Fibroblast of skin of left quadriceps (primary cell): ENCODE results near the gene VSTM4.

Source experiments
- DNase-seq, 2 experiments: peaks; one replicate each; pipeline ENCODE4 v3.0.0-alpha.2; 2013; ENCODE audit warnings: low read depth in 2 of 2

VSTM4 gene

GRCh38 chr10:49070701-49071100 lies 44.6 kb downstream of the VSTM4 start:
- DNase-seq: no peak

DNA sequence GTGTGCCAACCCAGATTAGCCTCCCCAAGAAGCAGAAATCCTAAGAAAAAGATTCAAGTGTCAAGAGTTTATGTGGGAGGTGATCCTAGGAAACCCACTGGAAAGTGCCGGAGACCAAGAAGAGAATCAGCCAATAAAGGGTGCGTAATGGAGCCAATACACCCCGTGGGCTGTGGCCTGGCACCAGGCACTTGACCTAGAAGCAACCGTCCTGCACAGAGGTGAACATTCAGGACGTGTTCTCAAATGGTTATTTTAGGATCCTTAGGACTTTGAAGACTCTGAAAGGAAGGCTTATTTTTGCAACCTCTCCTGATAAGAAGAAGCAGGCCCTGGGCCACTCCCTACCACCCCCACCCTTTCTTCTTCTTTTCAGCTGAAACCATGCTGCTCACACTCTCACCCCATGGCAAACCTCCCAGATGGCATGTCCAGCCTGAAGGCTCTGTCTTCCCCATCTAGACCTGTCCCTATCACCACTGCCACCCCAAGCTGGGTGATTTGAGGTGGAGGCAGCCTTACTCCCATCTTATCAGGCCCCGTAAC lies 46.6 kb downstream of the VSTM4 start:
- DNase-seq: no peak

DNA sequence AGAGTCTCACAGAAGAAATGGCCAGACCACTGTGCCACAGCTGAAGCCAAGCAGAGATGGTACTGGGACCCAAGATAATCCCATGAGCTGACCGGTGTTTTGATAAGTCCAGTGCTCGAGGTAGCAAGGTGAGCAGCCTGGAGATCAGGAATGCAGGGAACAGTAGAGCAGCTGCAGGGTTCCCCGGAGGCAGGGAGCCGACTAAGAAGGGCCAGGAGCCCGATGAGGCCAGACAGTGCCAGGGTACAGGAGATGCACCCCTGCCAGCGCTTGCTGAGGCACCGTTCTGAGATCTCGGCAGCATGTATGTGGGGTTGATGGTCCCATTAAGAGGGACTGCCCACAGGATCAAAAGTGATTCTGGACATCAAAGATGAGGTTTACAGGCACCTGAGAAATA lies 47.1 kb downstream of the VSTM4 start:
- DNase-seq: no peak

GRCh38 chr10:49066944-49067730 lies 48.2 kb downstream of the VSTM4 start:
- no peak for DNase-seq

GRCh38 chr10:49062229-49062628 lies 53.1 kb downstream of the VSTM4 start:
- no peak for DNase-seq

DNA sequence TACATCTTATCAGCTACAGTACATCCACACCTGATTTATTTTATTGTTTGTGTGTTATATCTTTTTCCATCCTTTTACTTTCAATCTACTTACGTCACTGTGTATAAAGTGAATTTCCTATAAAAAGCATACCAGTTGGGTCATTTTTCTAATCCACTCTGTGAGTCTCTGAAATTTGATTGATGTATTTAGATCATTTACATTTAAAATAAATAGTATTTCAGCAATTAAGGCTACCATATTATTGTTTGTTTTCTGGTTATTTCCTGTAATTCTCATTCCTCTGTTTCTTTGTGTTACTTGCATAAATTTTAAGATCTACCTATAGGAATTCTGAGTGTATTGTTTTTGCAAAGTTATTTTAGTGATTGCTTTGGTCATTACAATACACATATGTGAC lies 53.7 kb downstream of the VSTM4 start:
- no peak for DNase-seq

DNA sequence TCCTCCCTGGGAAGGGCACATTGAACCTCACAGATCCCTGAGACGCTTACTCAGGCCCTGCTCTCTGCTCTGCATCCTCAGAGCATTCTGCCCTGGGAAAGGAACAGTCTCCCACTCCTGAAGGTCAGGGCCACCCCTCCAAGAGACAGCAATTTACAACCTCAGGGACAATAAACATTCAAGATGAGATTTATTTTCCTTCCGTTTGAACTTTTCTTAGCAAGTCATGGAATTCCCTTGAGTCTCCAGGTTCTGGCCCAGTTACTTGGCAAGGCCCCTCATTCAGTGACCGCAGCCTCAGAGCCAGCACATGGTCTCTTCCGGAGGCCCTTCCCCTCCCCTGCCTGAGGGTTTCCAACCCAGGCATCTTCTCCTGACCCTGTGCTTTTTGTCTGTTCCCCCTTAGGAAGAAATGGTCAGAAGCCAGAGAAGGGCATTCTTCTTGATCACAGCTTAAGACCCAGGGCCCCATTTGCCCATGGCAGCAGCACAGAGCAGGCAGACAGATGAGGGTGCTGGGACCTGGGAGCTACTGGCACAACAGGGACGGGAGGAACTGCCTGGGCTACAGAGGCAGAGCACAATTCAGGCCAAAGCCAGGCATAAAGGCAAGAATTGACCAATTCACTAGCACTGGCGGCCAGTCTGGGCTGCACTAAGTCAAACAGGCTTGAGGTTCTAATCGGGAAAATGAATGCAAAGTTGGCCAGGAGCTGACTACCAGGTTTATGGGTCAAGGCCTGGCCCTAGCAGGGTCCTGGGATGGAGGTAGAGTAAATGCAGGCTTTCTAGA lies 56.7 kb downstream of the VSTM4 start:
- no peak for DNase-seq

DNA sequence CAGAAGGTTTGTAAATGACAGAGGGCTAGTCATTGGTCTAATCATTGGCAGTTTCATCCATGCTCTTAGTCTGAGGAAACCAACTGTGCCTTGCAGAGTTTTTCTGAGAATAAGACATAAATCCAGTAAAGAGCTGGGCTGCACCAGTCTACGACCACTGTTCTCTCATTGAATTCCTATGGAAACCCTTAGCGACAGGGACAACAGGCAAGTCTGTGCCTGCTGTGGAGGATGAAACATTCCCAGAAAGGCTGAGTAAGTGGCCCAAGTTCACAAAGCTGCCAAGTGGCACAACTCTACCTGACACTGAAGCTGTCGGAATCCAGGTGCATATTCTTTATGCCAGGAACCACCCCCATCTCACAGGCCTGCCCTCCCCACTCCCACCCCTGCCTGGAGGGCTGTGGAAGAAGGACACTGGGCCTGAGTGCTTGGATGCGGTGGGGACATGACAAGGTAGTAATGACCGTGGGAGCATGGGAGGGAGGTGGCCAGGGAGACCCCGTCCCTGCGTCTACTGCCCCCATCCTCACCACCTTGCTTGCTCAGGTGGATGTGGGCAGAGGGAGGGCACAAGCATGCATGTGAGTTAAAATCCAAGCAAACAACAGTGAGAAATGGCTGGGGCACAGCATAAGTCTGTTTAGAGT lies 58.0 kb downstream of the VSTM4 start:
- DNase-seq: no peak

DNA sequence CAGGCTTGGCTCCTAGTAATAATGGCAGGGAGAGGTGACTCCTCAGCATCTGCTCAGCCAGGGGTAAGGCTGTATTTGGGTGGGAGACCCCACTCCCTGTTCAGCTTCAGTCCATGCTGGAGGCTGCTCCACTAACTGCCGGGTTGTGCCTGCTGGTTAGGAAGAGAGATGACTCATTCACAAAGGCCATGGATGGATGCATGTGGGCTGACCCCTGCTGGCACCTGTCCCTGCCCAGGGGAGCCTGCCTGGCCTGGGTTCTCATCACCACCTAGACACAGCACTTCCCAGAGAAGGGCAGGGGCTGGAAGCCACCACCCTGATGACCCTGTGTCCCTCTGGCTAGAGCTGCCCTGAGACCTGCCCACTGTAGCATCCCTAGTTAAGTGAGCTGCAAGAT lies 59.0 kb downstream of the VSTM4 start:
- no peak for DNase-seq

DNA sequence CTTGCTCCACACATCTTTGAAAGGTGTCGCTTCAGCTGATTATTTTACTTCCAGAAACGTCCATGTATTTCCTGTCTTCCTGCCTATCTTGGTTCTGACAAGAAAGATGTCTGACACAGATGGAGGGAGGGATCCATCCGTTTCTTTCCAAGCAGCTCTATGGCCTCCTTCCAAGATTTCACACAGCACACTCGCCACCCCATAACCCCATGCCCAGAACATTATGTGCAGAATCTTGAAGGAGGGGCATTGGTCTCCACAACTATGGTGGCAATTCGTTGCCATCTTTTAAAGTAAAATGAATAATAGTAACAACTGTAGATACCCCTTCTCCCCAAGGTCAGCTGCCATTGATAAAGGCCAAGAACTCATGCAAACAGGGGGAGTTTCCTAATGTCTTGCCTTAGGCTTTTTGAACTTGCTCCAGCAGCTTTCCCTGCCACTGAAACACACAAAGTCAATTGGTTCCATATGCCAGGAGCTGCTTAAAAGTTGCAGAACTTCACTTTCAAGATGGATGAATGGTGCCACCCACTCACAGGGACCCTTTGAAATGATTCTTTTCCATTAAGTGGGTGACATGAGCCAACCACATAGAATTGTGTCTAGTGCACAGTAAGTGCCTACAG lies 60.0 kb downstream of the VSTM4 start:
- no peak for DNase-seq

DNA sequence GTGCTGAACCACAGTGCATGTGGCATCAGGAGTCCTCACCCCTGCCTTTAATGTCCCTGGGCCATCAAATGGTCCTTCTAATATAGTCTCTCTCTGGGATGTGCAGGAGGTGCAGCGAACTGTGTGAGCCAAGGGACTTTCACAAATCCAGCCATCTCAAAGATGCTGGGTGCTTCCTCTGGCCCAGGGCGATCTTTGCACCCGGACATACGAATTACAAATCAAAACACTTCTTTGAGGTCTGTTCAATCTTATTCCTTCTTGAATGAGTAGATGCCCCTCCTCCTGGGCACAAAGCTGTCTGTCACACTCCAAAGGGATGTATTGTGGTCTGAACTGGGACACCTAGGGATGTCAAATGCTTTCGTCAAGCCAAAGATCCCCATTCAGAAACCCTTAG lies 60.6 kb downstream of the VSTM4 start:
- no peak for DNase-seq

- DNase-seq: no peak
These were observed 61.2 kb downstream of the VSTM4 start for GRCh38 chr10:49053998-49054692.

GRCh38 chr10:49053053-49053997 lies 62.0 kb downstream of the VSTM4 start:
- no peak for DNase-seq

GRCh38 chr10:49052069-49052468 lies 63.3 kb downstream of the VSTM4 start:
- no peak for DNase-seq

GRCh38 chr10:49050906-49051305 lies 64.4 kb downstream of the VSTM4 start:
- no peak for DNase-seq

- no peak for DNase-seq
These were observed 65.0 kb downstream of the VSTM4 start for GRCh38 chr10:49050366-49050765.

DNA sequence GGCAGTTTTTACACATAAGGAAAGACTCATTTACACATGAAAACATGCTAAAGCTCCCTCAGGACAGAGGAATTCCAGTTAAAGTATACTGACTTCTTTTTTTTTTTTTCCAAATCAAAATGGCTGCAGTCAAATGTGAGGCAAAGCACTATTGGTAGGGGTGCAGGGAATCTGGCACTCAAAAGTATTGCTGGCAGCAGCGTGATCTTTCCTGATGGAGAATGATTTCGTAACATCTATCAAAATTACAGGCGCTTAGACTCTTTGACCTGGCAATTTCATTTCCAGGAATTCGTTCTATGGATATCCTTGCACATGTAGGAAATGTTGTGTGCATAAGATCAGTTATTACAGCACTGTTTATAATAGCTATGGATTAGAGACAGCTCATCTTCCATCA lies 65.7 kb downstream of the VSTM4 start:
- no peak for DNase-seq

DNA sequence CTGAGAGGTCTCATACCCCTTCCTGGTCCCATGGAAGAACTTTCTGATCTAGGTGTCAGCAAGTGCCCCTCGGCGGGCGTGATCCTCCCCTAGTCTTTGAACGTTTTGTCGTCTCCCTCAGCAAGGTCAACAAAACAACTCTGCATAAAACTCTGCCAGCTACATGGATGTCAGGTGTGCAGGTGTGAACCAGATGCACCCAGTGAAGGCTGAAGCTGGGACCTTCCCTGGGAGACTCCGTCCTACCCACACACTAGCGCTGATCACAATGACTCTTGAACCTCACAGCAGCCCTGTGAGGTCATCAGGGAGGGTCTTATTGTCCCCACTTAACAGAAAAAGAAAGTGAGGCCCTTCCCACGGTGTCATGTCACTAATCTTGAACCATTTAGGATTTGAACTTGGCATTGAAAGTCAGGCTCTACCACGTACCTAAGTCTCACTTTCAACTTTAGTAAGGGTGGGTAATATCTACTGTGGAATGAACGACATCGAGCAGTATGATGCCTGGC lies 68.1 kb downstream of the VSTM4 start:
- DNase-seq: no peak

DNA sequence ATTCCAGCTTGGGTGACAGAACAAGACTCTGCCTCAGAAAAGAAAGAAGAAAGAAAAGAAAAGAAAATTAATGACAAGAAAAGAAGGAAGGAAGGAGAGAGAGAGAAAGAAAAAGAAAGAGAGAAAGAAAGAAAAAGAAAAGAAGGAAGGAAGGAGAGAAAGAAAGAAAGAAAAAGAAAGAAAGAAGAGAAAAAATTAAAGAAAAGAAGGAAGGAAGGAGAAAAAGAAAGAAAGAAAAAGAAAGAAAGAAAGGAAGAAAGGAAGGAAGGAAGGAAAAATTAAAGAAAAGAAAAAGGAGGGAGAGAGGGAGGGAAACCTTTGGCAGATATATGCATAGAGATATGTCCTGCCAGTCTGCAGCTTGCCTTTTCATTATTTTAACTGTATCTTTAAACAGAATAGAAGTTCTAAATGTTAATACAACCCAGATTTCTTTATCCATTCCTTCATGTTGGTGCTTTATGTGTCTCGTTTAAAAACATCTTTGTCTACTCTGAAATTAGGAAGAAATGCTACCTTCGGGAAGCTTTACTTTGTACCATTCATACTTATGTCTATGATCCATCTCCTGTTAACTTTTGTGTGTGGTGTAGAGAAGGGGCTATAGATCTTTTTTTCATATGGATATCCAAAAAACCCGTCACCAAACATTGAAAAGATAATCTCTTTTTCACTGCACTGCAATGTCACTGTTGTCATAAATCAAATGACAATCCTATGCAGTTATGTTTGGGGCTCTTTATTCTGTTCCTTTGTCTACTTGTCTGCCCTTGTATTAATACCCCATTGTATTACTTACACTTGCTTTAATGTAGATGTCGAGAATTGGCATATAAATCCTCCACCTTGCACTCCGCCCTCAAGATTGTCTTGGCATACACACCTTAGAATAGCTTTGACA lies 70.8 kb downstream of the VSTM4 start:
- DNase-seq: no peak
